NCI-H1092 (cell line): ENCODE data around the gene CXCR5.
"Not testable (repeated sequence)": the region's sequence is repeated elsewhere in the genome, so short reads cannot be mapped to it uniquely, and the experiment has no call there.

Source experiments
- DNase-seq: peaks from one replicate; lab custom pipeline; 2025; lab: John Stamatoyannopoulos, UW

CXCR5 gene, protein sequence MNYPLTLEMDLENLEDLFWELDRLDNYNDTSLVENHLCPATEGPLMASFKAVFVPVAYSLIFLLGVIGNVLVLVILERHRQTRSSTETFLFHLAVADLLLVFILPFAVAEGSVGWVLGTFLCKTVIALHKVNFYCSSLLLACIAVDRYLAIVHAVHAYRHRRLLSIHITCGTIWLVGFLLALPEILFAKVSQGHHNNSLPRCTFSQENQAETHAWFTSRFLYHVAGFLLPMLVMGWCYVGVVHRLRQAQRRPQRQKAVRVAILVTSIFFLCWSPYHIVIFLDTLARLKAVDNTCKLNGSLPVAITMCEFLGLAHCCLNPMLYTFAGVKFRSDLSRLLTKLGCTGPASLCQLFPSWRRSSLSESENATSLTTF

GRCh38 chr11:118883368-118884071 lies at the start of gene CXCR5:
CXCR5 (plus strand) TSS chr11:118883892; CDS start chr11:118883942, 50 bp downstream.
- no peak for DNase-seq

GRCh38 chr11:118834427-118835028 lies 49.2 kb upstream of the CXCR5 start:
- no peak for DNase-seq

GRCh38 chr11:118837868-118838267 lies 45.8 kb upstream of the CXCR5 start:
- no peak for DNase-seq

DNA sequence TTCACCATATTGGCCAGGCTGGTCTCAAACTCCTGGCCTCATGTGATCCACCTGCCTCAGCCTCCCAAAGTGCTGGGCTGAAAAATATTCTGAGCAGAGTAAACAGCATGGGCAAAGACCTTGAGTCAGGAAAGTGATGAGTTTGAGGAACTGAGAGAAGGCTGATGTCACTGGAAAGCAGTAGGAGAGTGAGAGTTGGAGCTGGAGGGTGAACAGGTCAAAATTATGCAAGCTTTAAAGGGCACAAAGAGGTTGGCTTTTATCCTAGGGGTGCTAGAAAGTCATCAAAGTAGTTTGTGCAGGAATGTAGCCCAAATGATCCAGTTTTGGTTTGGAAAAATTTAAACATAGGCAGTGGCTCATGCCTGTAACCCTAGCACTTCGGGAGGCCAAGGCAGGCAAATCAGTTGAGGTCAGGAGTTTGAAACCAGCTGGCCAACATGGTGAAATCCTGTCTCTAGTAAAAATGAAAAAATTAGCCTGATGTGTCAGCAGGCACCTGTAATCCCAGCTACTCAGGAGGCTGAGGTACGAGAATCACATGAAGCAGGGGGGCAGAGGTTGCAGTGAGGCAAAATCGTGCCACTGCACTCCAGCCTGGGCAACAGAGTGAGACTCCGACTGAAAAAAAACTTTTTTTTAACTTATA lies 44.7 kb upstream of the CXCR5 start:
- DNase-seq: no peak

DNA sequence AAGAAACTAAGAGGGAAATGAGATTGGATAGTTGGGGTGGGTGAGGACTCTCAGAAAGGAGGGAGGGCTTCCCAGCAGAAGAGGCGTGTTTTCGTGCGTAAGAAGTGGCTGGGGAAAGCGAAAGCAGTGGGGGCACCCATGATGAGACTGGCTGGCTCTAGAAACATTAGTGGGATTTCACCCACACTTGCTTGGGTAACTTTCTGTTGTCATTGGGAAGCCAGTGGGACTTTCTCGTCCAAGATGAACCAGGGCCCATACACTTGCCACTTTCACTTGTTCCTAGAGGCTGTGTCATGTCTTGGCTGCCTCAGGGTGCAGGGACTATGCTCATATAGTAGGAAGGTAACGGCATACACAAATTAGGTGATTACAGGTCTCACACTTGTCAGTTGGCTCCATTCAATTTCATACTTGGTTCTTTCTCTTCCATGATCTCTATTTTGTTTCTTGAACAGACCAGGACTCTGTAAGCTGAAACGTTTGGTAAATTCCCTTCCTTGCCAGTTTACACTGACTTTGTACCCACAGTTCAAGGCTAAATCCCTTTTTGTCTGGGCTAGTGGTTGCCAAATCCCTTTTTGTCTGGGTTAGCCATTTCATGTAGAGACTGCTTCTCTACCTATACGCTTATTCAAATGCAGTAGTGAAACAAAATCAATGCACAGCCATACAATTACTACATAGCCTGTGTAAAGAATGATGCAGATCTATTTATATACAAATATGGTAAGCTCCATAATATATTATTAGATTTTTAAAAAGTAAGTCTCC lies 42.0 kb upstream of the CXCR5 start:
- no peak for DNase-seq

GRCh38 chr11:118842369-118842768 lies 41.3 kb upstream of the CXCR5 start:
- no peak for DNase-seq

GRCh38 chr11:118842843-118843242 lies 40.8 kb upstream of the CXCR5 start:
- not testable (repeated sequence) for DNase-seq

GRCh38 chr11:118843565-118843964 lies 40.1 kb upstream of the CXCR5 start:
- no peak for DNase-seq

- DNase-seq: no peak
Observed at GRCh38 chr11:118845369-118845768, 38.3 kb upstream of the CXCR5 start.

DNA sequence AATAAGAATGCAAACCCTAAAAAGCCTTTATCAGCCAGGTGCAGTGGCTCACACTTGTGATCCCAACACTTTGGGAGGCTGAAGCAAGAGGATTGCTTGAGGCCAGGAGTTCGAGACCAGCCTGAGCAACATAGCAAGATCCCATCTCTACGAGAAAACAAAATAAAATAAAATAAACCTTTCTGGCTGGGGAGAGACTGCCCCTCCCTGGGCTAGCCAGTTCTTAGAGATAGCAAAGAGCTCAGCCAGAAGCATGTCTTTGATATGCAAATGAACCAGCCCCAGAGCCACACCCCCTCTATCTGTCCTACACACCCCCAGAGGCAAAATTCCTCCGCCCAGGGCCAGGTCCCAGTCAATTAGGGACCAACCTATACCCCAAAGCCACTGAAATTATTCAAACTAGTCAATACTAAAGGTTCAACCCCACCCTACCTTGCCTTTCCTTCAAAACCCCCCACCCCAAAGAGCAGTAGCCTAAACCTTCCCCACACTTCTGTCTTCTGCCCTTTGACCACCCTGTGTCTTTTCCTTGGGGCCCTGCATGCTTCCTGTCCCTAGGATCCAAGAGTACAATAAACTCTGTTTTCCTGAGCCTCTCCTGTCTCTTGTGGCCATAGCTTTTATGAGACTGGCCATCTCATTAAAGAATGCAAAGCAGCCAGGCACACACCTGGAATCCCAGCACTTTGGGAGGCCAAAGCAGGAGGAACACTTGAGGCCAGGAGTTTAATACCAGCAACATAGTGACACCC lies 37.3 kb upstream of the CXCR5 start:
- no peak for DNase-seq

- no peak for DNase-seq
Observed at GRCh38 chr11:118849825-118850224, 33.9 kb upstream of the CXCR5 start.

DNA sequence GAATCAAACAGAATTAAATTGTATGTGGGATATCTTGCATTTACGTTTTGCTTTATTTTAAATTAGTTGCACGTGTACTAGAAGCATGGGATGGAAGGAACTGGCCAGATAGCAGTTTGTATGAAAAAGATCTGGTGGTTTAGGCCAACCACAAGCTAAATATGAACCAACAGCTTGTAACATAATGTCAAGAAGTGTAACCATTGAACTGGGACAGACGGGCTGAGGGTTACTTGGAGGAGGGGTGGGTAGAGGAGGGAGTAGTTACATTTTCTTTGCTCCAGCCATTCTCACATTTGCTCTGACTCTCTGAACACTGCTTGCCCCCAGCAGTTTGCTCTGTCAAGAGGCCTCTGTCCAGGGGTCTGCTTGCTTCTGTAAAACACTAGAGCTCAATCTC lies 31.7 kb upstream of the CXCR5 start:
- no peak for DNase-seq

- DNase-seq: no peak
Observed at GRCh38 chr11:118853678-118854077, 30.0 kb upstream of the CXCR5 start.

GRCh38 chr11:118856314-118856713 lies 27.4 kb upstream of the CXCR5 start:
- no peak for DNase-seq

- DNase-seq: no peak
Observed at GRCh38 chr11:118857385-118857784, 26.3 kb upstream of the CXCR5 start.

DNA sequence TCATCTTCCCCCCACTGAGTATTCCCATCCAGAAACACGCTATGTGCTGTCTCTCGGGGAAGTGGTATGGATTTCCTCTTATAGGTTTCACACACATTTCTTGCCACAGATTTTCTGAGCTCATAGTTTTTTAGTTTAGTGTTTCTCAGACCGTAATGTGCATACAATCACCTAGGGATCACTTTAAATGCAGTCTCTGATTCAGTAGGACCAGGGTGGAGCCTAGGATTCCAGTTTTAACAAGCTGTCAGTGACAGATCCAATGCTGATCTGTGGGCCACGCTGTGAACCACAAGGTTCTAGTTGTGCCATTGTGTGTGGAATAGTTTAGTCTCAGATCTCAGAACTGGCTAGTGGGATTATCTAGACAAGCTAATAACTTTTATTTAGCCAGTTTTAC lies 23.7 kb upstream of the CXCR5 start:
- no peak for DNase-seq

- DNase-seq: no peak
Observed at GRCh38 chr11:118868659-118869058, 15.0 kb upstream of the CXCR5 start.

- no peak for DNase-seq
Observed at GRCh38 chr11:118870396-118871343, 13.0 kb upstream of the CXCR5 start.

DNA sequence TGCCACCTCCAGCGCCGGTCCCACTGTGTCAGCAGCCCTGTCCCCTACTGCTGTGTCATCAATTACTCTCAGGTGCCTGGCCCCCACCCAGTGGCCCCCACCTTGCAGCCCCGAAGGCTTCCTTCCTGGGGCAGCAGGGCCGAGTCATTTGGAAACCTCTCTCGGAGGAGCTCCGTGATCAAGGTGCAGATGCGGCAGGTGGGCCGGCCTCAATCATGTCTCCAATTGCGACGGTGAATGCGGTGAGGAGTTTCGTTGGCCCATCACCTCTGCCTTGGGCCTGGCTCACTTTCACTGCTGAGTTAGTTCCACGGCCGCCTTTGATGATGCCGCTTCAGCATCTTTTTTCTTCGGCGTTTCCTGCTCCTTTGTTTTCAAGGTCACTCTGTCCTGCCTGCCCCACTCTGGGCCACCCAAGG lies 11.3 kb upstream of the CXCR5 start:
- DNase-seq: no peak

DNA sequence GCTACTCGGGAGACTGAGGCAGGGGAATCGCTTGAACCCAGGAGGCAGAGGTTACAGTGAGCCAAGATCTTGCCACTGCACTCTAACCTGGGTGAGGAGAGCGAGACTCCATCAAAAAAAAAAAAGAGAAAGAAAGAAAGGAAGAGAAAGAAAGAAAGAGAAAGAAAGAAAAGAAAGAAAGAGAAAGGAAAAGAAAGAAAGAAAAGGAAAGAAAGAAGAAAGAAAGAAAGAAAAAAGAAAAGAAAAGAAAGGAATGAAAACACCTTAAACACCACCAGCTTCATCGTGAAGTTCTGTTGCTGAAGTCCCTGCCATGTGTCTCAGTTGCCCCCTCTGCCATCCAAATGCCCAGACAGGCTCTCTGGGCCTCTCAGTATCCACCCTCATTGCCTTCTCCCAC lies 9.9 kb upstream of the CXCR5 start:
- DNase-seq: no peak
